ENCODE data around the gene RPTOR.

DNA sequence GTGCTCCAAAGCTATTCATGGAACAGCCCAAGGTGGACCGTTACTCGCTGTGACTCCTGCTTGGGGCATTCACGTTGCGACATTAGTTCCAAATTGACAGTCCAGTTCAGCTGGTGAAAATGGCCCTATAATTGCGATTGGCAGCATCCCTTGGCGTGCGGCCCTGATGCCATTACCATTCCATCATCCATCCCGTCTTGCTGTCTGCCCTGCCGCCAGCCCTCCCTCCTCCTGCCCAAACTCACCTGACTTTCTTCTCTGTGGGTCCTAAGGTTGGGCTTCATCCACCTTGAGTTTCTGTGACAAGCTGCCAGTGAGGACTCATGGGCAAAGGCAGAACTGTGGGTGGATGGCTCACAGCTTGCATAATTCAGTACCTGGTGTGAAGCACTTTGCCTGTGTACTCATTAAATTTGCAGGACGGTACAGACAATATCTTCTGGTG is 104.6 kb downstream of the RPTOR start:
- TF ChIP-seq TAF1 (IDR thresholded peaks at IDR 0.05; ENCODE audit: low read depth, low read length), result no peak
- TF ChIP-seq POLR2A (IDR thresholded peaks at IDR 0.05; ENCODE audit: low read depth, low read length), result no peak
- no peak for TF ChIP-seq POLR2AphosphoS5 (IDR thresholded peaks at IDR 0.05; ENCODE audit: low read depth, low read length)

Data from GM12891 (cell line).